DOHH2 (cell line): ENCODE data around the gene PTPN3.

Experiments used
- H3F3A ChIP-seq: fragments of 200-600 bp; sonication (generic), shearing (Covaris generic); 2 replicates; pipeline ENCODE4 v1.6.0; 2016; ENCODE audit warnings: antibody characterized with exemption, mild to moderate bottlenecking; ENCODE audit not compliant: control insufficient read depth, insufficient read depth
- H3K27ac ChIP-seq: fragments of 200-600 bp; sonication (generic); 2 replicates; pipeline ENCODE4 v1.5.1; 2014; ENCODE audit warnings: low read depth, mild to moderate bottlenecking, low read length, moderate library complexity
- H3K27me3 ChIP-seq: fragments of 200-600 bp; sonication (generic); 2 replicates; pipeline ENCODE4 v1.6.1; 2014; ENCODE audit warnings: mild to moderate bottlenecking, low read length, mixed read lengths; ENCODE audit not compliant: control insufficient read depth
- H3K36me3 ChIP-seq: fragments of 200-600 bp; sonication (generic); 2 replicates; pipeline ENCODE4 v1.6.1; 2014; ENCODE audit warnings: mild to moderate bottlenecking, low read length, moderate library complexity, mixed read lengths; ENCODE audit not compliant: control insufficient read depth
- H3K4me1 ChIP-seq: fragments of 200-600 bp; sonication (generic); 2 replicates; pipeline ENCODE4 v1.6.1; 2014; ENCODE audit warnings: mild to moderate bottlenecking, low read length, mixed read lengths; ENCODE audit not compliant: control insufficient read depth
- H3K4me2 ChIP-seq: fragments of 200-600 bp; sonication (generic); 2 replicates; pipeline ENCODE4 v1.6.0; 2014; ENCODE audit warnings: mild to moderate bottlenecking, low read length, moderate library complexity
- H3K4me3 ChIP-seq: fragments of 200-600 bp; sonication (generic); 2 replicates; pipeline ENCODE4 v1.5.1; 2014; ENCODE audit warnings: mild to moderate bottlenecking, low read length, mixed read lengths
- H3K79me2 ChIP-seq: fragments of 200-600 bp; sonication (generic); 2 replicates; pipeline ENCODE4 v1.6.1; 2014; ENCODE audit warnings: mild to moderate bottlenecking, low read length, mixed read lengths; ENCODE audit not compliant: control insufficient read depth
- H3K9me2 ChIP-seq: fragments of 200-600 bp; sonication (generic); replicated peaks from 2 replicates; pipeline ENCODE4 v1.6.1; 2014; ENCODE audit warnings: mild to moderate bottlenecking, low read length, mixed read lengths; ENCODE audit not compliant: control insufficient read depth
- H3K9me3 ChIP-seq: fragments of 200-600 bp; sonication (generic); 2 replicates; pipeline ENCODE4 v1.6.1; 2014; ENCODE audit warnings: antibody characterized with exemption, low read length, mixed read lengths; ENCODE audit not compliant: control insufficient read depth, insufficient read depth
- H4K20me1 ChIP-seq: fragments of 200-600 bp; sonication (generic); 2 replicates; pipeline ENCODE4 v1.6.0; 2014; ENCODE audit warnings: low read depth, mild to moderate bottlenecking, antibody characterized with exemption, low read length, moderate library complexity; ENCODE audit not compliant: control insufficient read depth, insufficient read depth
- CTCF ChIP-seq: fragments of 200-600 bp; sonication (generic); IDR thresholded peaks from one replicate; pipeline ENCODE4 v1.5.1; 2014; ENCODE audit warnings: antibody characterized with exemption, mild to moderate bottlenecking, low read depth, low read length; ENCODE audit not compliant: poor library complexity, severe bottlenecking
- EZH2phosphoT487 ChIP-seq: fragments of 200-600 bp; sonication (generic); IDR thresholded peaks from 2 replicates; pipeline ENCODE4 v1.6.1; 2017; ENCODE audit warnings: borderline replicate concordance, mild to moderate bottlenecking, antibody characterized with exemption, low read length, moderate library complexity, mixed read lengths

The PTPN3 gene

GRCh38 chr9:109335929-109336328 lies 162.2 kb downstream of the PTPN3 start:
- Histone ChIP-seq H3K79me2 (no peaks in the 10 kb centered on the region), H3K4me2 (no peak overlapping the region), H3K9me3 (no peaks in the 10 kb centered on the region), H3K9me2 (no peaks in the 10 kb centered on the region), H3K36me3 (no peaks in the 10 kb centered on the region), H3K4me3 (no peak overlapping the region), H3K27ac (no peak overlapping the region), H3K4me1 (no peaks in the 10 kb centered on the region), H3F3A (no peaks in the 10 kb centered on the region), H4K20me1 (no peaks in the 10 kb centered on the region), H3K27me3 (peaks cover 3% of the 10 kb centered on the region)
- TF ChIP-seq CTCF: no peak
- no peak for TF ChIP-seq EZH2phosphoT487

GRCh38 chr9:109335121-109335520 lies 163.0 kb downstream of the PTPN3 start:
- Histone ChIP-seq H3K4me3 (no peak overlapping the region), H3K4me2 (no peak overlapping the region), H3K27ac (no peak overlapping the region), H3K36me3 (no peaks in the 10 kb centered on the region), H4K20me1 (no peaks in the 10 kb centered on the region), H3K9me2 (no peaks in the 10 kb centered on the region), H3K79me2 (no peaks in the 10 kb centered on the region), H3K9me3 (no peaks in the 10 kb centered on the region), H3F3A (no peaks in the 10 kb centered on the region), H3K4me1 (no peaks in the 10 kb centered on the region), H3K27me3 (peaks cover 3% of the 10 kb centered on the region)
- TF ChIP-seq EZH2phosphoT487 (no peak), CTCF (no peak)

GRCh38 chr9:109331353-109331752 lies 166.8 kb downstream of the PTPN3 start:
- no peaks in the 10 kb centered on the region for H3K9me3 ChIP-seq
- H3K36me3 ChIP-seq: no peaks in the 10 kb centered on the region
- no peak overlapping the region for H3K4me2 ChIP-seq
- H3K27me3 ChIP-seq: peaks cover 3% of the 10 kb centered on the region
- no peaks in the 10 kb centered on the region for H3F3A ChIP-seq
- H3K4me1 ChIP-seq: no peaks in the 10 kb centered on the region
- H3K27ac ChIP-seq: no peak overlapping the region
- no peaks in the 10 kb centered on the region for H4K20me1 ChIP-seq
- H3K79me2 ChIP-seq: no peaks in the 10 kb centered on the region
- no peak overlapping the region for H3K4me3 ChIP-seq
- TF ChIP-seq EZH2phosphoT487: no peak
- TF ChIP-seq CTCF: no peak
- no peaks in the 10 kb centered on the region for H3K9me2 ChIP-seq
